ENCODE measurements around the gene CTNNA2.

CTNNA2 gene

GRCh38 chr2:80392441-80392840, 879.6 kb downstream of the CTNNA2 start:
- Histone ChIP-seq H3K4me2 (ENCODE audit: low read length) (no peak overlapping the region), H3K4me1 (no peaks in the 10 kb centered on the region), H3K36me3 (ENCODE audit: control insufficient read depth, insufficient read depth, low read length) (no peaks in the 10 kb centered on the region), H3K27me3 (ENCODE audit: control insufficient read depth, insufficient read depth, low read length) (no peaks in the 10 kb centered on the region), H3K9me3 (ENCODE audit: control insufficient read depth, low read length) (no peaks in the 10 kb centered on the region), H3K79me2 (no peaks in the 10 kb centered on the region), H3K27ac (no peak overlapping the region), H3K9ac (no peak overlapping the region), H3K4me3 (ENCODE audit: low read depth, low read length) (no peak overlapping the region), H2AFZ (no peak overlapping the region)
- no peak for TF ChIP-seq CTCF (IDR thresholded peaks at IDR 0.05)

GRCh38 chr2:80393991-80394390, 881.1 kb downstream of the CTNNA2 start:
- Histone ChIP-seq H3K27ac (no peak overlapping the region), H3K79me2 (no peaks in the 10 kb centered on the region), H3K4me1 (no peaks in the 10 kb centered on the region), H3K27me3 (ENCODE audit: control insufficient read depth, insufficient read depth, low read length) (no peaks in the 10 kb centered on the region), H3K9ac (no peak overlapping the region), H2AFZ (no peak overlapping the region), H3K36me3 (ENCODE audit: control insufficient read depth, insufficient read depth, low read length) (no peaks in the 10 kb centered on the region), H3K4me2 (ENCODE audit: low read length) (no peak overlapping the region), H3K4me3 (ENCODE audit: low read depth, low read length) (no peak overlapping the region), H3K9me3 (ENCODE audit: control insufficient read depth, low read length) (no peaks in the 10 kb centered on the region)
- TF ChIP-seq CTCF (IDR thresholded peaks at IDR 0.05), result no peak

- no peaks in the 10 kb centered on the region for H3K4me1 ChIP-seq
- no peak overlapping the region for H3K4me3 ChIP-seq (ENCODE audit: low read depth, low read length)
- no peaks in the 10 kb centered on the region for H3K79me2 ChIP-seq
- no peaks in the 10 kb centered on the region for H3K36me3 ChIP-seq (ENCODE audit: control insufficient read depth, insufficient read depth, low read length)
- H3K4me2 ChIP-seq (ENCODE audit: low read length), result no peak overlapping the region
- H3K9ac ChIP-seq, result no peak overlapping the region
- H3K27me3 ChIP-seq (ENCODE audit: control insufficient read depth, insufficient read depth, low read length), result no peaks in the 10 kb centered on the region
- no peak for TF ChIP-seq CTCF (IDR thresholded peaks at IDR 0.05)
- no peaks in the 10 kb centered on the region for H3K9me3 ChIP-seq (ENCODE audit: control insufficient read depth, low read length)
- H2AFZ ChIP-seq, result no peak overlapping the region
- no peak overlapping the region for H3K27ac ChIP-seq
Measured at GRCh38 chr2:80395251-80395650, 882.4 kb downstream of the CTNNA2 start.

- Histone ChIP-seq H3K79me2 (no peaks in the 10 kb centered on the region), H3K9me3 (ENCODE audit: control insufficient read depth, low read length) (no peaks in the 10 kb centered on the region), H3K4me3 (ENCODE audit: low read depth, low read length) (no peak overlapping the region), H3K4me2 (ENCODE audit: low read length) (no peak overlapping the region), H3K36me3 (ENCODE audit: control insufficient read depth, insufficient read depth, low read length) (no peaks in the 10 kb centered on the region), H3K4me1 (no peaks in the 10 kb centered on the region), H3K9ac (no peak overlapping the region), H3K27me3 (ENCODE audit: control insufficient read depth, insufficient read depth, low read length) (no peaks in the 10 kb centered on the region), H2AFZ (no peak overlapping the region), H3K27ac (no peak overlapping the region)
- no peak for TF ChIP-seq CTCF (IDR thresholded peaks at IDR 0.05)
Measured at GRCh38 chr2:80396276-80396675, 883.4 kb downstream of the CTNNA2 start.

- Histone ChIP-seq H3K79me2 (no peaks in the 10 kb centered on the region), H3K27me3 (ENCODE audit: control insufficient read depth, insufficient read depth, low read length) (no peaks in the 10 kb centered on the region), H3K4me3 (ENCODE audit: low read depth, low read length) (no peak overlapping the region), H3K27ac (no peak overlapping the region), H3K4me2 (ENCODE audit: low read length) (no peak overlapping the region), H2AFZ (no peak overlapping the region), H3K9ac (no peak overlapping the region), H3K9me3 (ENCODE audit: control insufficient read depth, low read length) (no peaks in the 10 kb centered on the region), H3K36me3 (ENCODE audit: control insufficient read depth, insufficient read depth, low read length) (no peaks in the 10 kb centered on the region), H3K4me1 (no peaks in the 10 kb centered on the region)
- TF ChIP-seq CTCF (IDR thresholded peaks at IDR 0.05), result no peak
Measured at GRCh38 chr2:80403081-80403480, 890.2 kb downstream of the CTNNA2 start.

Measured in parathyroid adenoma (tissue), 2 donors.